Endothelial cell of umbilical vein (primary cell): ENCODE measurements around the gene SUCLG1. TPM values are rescaled to one million over a fixed set of nuclear protein-coding genes. Genes with fewer than 3 reads are reported as not detected.

Source experiments
- BruUV-seq: library from RNA; stranded (reverse); fragments of 400-500 nt; replicated peaks from 2 replicates; lab custom pipeline; 2021; lab: Mats Ljungman, UMichigan
- CTCF ChIA-PET: fragments of 300-600, 350-600 bp; sonication (Branson Sonifier 250); formaldehyde crosslinking; loops from one replicate; lab custom pipeline; 2021; ENCODE audit warnings: antibody characterized with exemption, inconsistent platforms; lab: Charles Lee
- POLR2A ChIA-PET: fragments of 300-600, 350-600 bp; sonication (Branson Sonifier 250); formaldehyde crosslinking; loops from one replicate; lab custom pipeline; 2021; ENCODE audit warnings: antibody characterized with exemption, inconsistent platforms; lab: Charles Lee
- DNase-seq: peaks from one replicate; pipeline ENCODE4 v3.0.0-alpha.2; 2011; ENCODE audit warnings: low read depth, low spot score
- FAIRE-seq: peaks from 2 replicates; lab custom pipeline; 2011; peaks lifted over from hg19 to GRCh38; lab: Jason Lieb, UNC
- H2AFZ ChIP-seq: 2 replicates; pipeline ENCODE4 v1.6.0; 2012; ENCODE audit warnings: low read depth, low read length, control low read depth, inconsistent platforms
- H3K27ac ChIP-seq: 2 replicates; pipeline ENCODE4 v1.5.1; 2011; ENCODE audit warnings: low read depth, mild to moderate bottlenecking, control low read depth, low read length, moderate library complexity; ENCODE audit not compliant: insufficient read depth
- H3K27me3 ChIP-seq, 2 experiments: 2 replicates each; pipeline versions ENCODE4 v1.6.0 to v1.6.1; 2011; ENCODE audit warnings: low read length in 2 of 2, mixed read lengths in 1 of 2; ENCODE audit not compliant: control insufficient read depth in 2 of 2, insufficient read depth in 2 of 2
- H3K36me3 ChIP-seq, 2 experiments: 2 replicates in 1 of 2; 3 replicates in 1 of 2; pipeline ENCODE4 v1.5.1; 2011; ENCODE audit warnings: low read length in 2 of 2, mild to moderate bottlenecking in 1 of 2, moderate library complexity in 1 of 2; ENCODE audit not compliant: control insufficient read depth in 2 of 2, insufficient read depth in 2 of 2; ENCODE audit errors: extremely low read depth in 1 of 2
- H3K4me1 ChIP-seq: 3 replicates; pipeline ENCODE4 v1.5.1; 2011; ENCODE audit warnings: mild to moderate bottlenecking, low read length; ENCODE audit not compliant: control insufficient read depth, insufficient read depth; ENCODE audit errors: extremely low read depth
- H3K4me2 ChIP-seq: 2 replicates; pipeline ENCODE4 v1.6.1; 2011; ENCODE audit warnings: low read length, control low read depth, mixed read lengths; ENCODE audit not compliant: insufficient read depth
- H3K4me3 ChIP-seq, 3 experiments: fragments of 200-600 bp in 1 of 3; sonication (generic), shearing (Covaris generic) in 1 of 3; replicated peaks in 1 of 3; 2 replicates each; pipeline ENCODE4 v1.5.1; 2011 to 2016; ENCODE audit warnings: control low read depth in 3 of 3, low read length in 3 of 3, mild to moderate bottlenecking in 2 of 3, inconsistent platforms in 1 of 3, low read depth in 1 of 3, moderate library complexity in 1 of 3; ENCODE audit not compliant: insufficient read depth in 1 of 3
- H3K79me2 ChIP-seq: 2 replicates; pipeline ENCODE4 v1.6.0; 2012; ENCODE audit warnings: low read length, inconsistent platforms; ENCODE audit not compliant: control insufficient read depth, insufficient read depth
- H3K9ac ChIP-seq: replicated peaks from 2 replicates; pipeline ENCODE3; 2011; ENCODE audit warnings: low read length, control low read depth; ENCODE audit not compliant: insufficient read depth; ENCODE audit errors: extremely low read depth
- H3K9me1 ChIP-seq: replicated peaks from 3 replicates; pipeline ENCODE4 v1.6.0; 2011; ENCODE audit warnings: mild to moderate bottlenecking, low read length; ENCODE audit not compliant: control insufficient read depth, insufficient read depth; ENCODE audit errors: extremely low read depth
- H3K9me3 ChIP-seq: replicated peaks from 2 replicates; pipeline ENCODE4 v1.5.1; 2012; ENCODE audit warnings: low read length, inconsistent platforms; ENCODE audit not compliant: control insufficient read depth, insufficient read depth
- H4K20me1 ChIP-seq: replicated peaks from 2 replicates; pipeline ENCODE3; 2011; ENCODE audit warnings: mild to moderate bottlenecking, low read length; ENCODE audit not compliant: control insufficient read depth, insufficient read depth; ENCODE audit errors: extremely low read depth
- EZH2 ChIP-seq: IDR thresholded peaks from 2 replicates; pipeline ENCODE4 v1.6.1; 2012; ENCODE audit warnings: borderline replicate concordance, low read depth, mild to moderate bottlenecking, moderate library complexity, low read length, inconsistent platforms; ENCODE audit not compliant: severe bottlenecking
- FOS ChIP-seq: IDR thresholded peaks from 2 replicates; pipeline ENCODE4 v1.6.1; 2011; ENCODE audit warnings: mild to moderate bottlenecking, low read length, moderate library complexity, borderline replicate concordance; ENCODE audit not compliant: insufficient read depth
- GATA2 ChIP-seq: IDR thresholded peaks from 2 replicates; pipeline ENCODE4 v1.7.0; 2011; ENCODE audit warnings: low read depth, mild to moderate bottlenecking, moderate library complexity, mixed read lengths, low read length; ENCODE audit not compliant: insufficient read length, insufficient read depth
- JUN ChIP-seq: IDR thresholded peaks from 2 replicates; pipeline ENCODE4 v1.6.1; 2011; ENCODE audit warnings: borderline replicate concordance, low read depth; ENCODE audit not compliant: insufficient read length, insufficient read depth
- MYC ChIP-seq: IDR thresholded peaks from one replicate; pipeline ENCODE4 v1.6.1; 2011; ENCODE audit warnings: mild to moderate bottlenecking, low read depth, low read length
- POLR2A ChIP-seq: IDR thresholded peaks from 2 replicates; pipeline ENCODE4 v1.6.1; 2012; ENCODE audit warnings: low read depth, mild to moderate bottlenecking, control low read depth, low read length
- POLR2AphosphoS5 ChIP-seq: IDR thresholded peaks from 2 replicates; pipeline ENCODE4 v1.6.1; 2012; ENCODE audit warnings: low read depth, mild to moderate bottlenecking, control low read depth, low read length, moderate library complexity; ENCODE audit not compliant: insufficient read depth
- dilution Hi-C: fragments of 300-500 bp; cut with MboI; formaldehyde crosslinking; loops from one replicate; pipeline ENCODE4 v1.15.0; 2019; ENCODE audit warnings: low sequenced_read_pairs; ENCODE audit not compliant: extremely low pct_ligation_motif_present
- intact Hi-C: fragments of 100-400 bp; cut with micrococcal nuclease; formaldehyde crosslinking; loops from one replicate; pipeline ENCODE4 v1.10.0; 2022
- polyA plus RNA-seq, 4 experiments: library from polyadenylated mRNA; depleted of rRNA in 3 of 4; stranded (reverse) in 3 of 4; unstranded in 1 of 4; fragments of >200 nt; gene quantifications; 2 replicates each; pipeline versions ENCODE4 v1.2.1 to v1.2.3, GENCODE V29; 2011 to 2012; ENCODE audit warnings: missing spikeins in 1 of 4
- total RNA-seq: library from RNA; stranded (reverse); gene quantifications from 2 replicates; pipeline ENCODE4 v1.2.3, GENCODE V29; 2021
- TF ChIP-seq, protein P1 (sequence below), 2 donors: IDR thresholded peaks; 1 replicate in 1 of 2; 2 replicates in 1 of 2; pipeline ENCODE4 v1.5.1; 2011; ENCODE audit warnings: low read length in 2 of 2, mild to moderate bottlenecking in 2 of 2, moderate library complexity in 2 of 2, control low read depth in 1 of 2, inconsistent platforms in 1 of 2, low read depth in 1 of 2; ENCODE audit not compliant: insufficient read depth in 1 of 2; ENCODE audit errors: extremely low read depth in 1 of 2
- TF ChIP-seq, protein P2 (sequence below): IDR thresholded peaks from 2 replicates; pipeline ENCODE4 v1.6.1; 2011; ENCODE audit not compliant: insufficient read depth, insufficient read length

Gene SUCLG1
- total and polyA plus RNA-seq, 2 donors (not counting 3 experiments of a cell fraction or from before 2014, with no cell fraction given), result 31.7 to 59.2 TPM

DNA sequence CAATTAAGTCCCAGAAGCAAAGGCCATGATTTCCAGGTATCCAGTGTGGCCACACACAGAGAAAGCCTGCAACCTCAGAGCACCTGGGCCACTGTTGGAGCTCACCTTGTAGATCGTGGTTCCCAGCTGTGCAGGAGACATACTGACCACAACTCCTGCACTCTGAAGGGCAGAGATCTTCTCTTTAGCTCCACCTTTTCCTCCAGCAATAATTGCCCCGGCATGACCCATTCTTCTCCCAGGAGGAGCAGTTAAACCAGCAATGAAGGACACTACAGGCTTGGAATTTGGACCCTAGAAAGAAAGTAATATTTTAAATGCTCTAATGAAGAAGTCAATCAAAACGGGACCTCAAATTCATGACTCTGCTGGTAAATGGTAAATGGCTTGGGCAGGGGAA is 33.8 kb downstream of the SUCLG1 start:
- ChIA-PET CTCF (interaction anchor here (0.9 to 1.1 kb wide), 2 partner anchors 25 to 68 kb away, joined by 3 read pairs; no protein-coding TSS in a partner anchor), POLR2A (no interaction called here)
- Histone ChIP-seq H3K27me3 (no peaks in the 10 kb centered on the region), H3K27ac (no peak overlapping the region), H3K36me3 (peaks cover 0 to 10% of the 10 kb centered on the region in 2 experiments), H3K4me1 (no peaks in the 10 kb centered on the region), H3K79me2 (no peaks in the 10 kb centered on the region), H3K4me2 (no peak overlapping the region), H3K4me3 (no peak overlapping the region), H2AFZ (no peak overlapping the region), H4K20me1 (no peaks in the 10 kb centered on the region), H3K9me3 (no peaks in the 10 kb centered on the region), H3K9me1 (no peaks in the 10 kb centered on the region), H3K9ac (no peak overlapping the region)
- TF ChIP-seq FOS, result no peak
- TF ChIP-seq JUN, result no peak
- no peak for TF ChIP-seq GATA2
- TF ChIP-seq, protein P1, sequence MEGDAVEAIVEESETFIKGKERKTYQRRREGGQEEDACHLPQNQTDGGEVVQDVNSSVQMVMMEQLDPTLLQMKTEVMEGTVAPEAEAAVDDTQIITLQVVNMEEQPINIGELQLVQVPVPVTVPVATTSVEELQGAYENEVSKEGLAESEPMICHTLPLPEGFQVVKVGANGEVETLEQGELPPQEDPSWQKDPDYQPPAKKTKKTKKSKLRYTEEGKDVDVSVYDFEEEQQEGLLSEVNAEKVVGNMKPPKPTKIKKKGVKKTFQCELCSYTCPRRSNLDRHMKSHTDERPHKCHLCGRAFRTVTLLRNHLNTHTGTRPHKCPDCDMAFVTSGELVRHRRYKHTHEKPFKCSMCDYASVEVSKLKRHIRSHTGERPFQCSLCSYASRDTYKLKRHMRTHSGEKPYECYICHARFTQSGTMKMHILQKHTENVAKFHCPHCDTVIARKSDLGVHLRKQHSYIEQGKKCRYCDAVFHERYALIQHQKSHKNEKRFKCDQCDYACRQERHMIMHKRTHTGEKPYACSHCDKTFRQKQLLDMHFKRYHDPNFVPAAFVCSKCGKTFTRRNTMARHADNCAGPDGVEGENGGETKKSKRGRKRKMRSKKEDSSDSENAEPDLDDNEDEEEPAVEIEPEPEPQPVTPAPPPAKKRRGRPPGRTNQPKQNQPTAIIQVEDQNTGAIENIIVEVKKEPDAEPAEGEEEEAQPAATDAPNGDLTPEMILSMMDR (IDR thresholded peaks at IDR 0.05; ENCODE audit: extremely low read depth in 1 of 2, insufficient read depth in 1 of 2, low read depth in 1 of 2, low read length in 2 of 2), result no peak
- no peak for TF ChIP-seq EZH2
- TF ChIP-seq MYC, result no peak
- TF ChIP-seq, protein P2, sequence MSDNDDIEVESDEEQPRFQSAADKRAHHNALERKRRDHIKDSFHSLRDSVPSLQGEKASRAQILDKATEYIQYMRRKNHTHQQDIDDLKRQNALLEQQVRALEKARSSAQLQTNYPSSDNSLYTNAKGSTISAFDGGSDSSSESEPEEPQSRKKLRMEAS, result no peak
- TF ChIP-seq POLR2A, result no peak
- TF ChIP-seq POLR2AphosphoS5, result no peak
- no TSS peak for BruUV-seq
- DNase-seq (no peak), FAIRE-seq (no peak)
- dilution Hi-C loops (no loop called here), intact Hi-C loops (no loop called here)
